GM23248 (cell line): Measurements from ENCODE around the gene CNGB1. TPM values are rescaled to one million over a fixed set of nuclear protein-coding genes. Genes with fewer than 3 reads are reported as not detected.

ENCODE experiments used
- DNase-seq: peaks from one replicate; pipeline ENCODE4 v3.0.0-alpha.2; 2015
- H2AFZ ChIP-seq: fragments of 200-600 bp; sonication (generic); 2 replicates; pipeline ENCODE4 v1.6.1; 2016; ENCODE audit warnings: antibody characterized with exemption
- H3F3A ChIP-seq: fragments of 200-600 bp; sonication (generic); 2 replicates; pipeline ENCODE4 v1.6.1; 2016; ENCODE audit warnings: mild to moderate bottlenecking, antibody characterized with exemption, mixed run types; ENCODE audit not compliant: insufficient read depth
- H3K27ac ChIP-seq: fragments of 200-600 bp; sonication (generic); 2 replicates; pipeline ENCODE4 v1.5.1; 2016; ENCODE audit warnings: mild to moderate bottlenecking
- H3K27me3 ChIP-seq: fragments of 200-600 bp; sonication (generic); replicated peaks from 2 replicates; pipeline ENCODE4 v1.6.1; 2016; ENCODE audit warnings: mild to moderate bottlenecking; ENCODE audit not compliant: insufficient read depth
- H3K36me3 ChIP-seq: fragments of 200-600 bp; sonication (generic); 2 replicates; pipeline ENCODE4 v1.6.1; 2016; ENCODE audit warnings: low read depth, mild to moderate bottlenecking
- H3K4me1 ChIP-seq: fragments of 200-600 bp; sonication (generic); 2 replicates; pipeline ENCODE4 v1.6.1; 2016; ENCODE audit warnings: mild to moderate bottlenecking; ENCODE audit not compliant: insufficient read depth
- H3K4me2 ChIP-seq: fragments of 200-600 bp; sonication (generic); one replicate; pipeline ENCODE4 v1.6.1; 2016; ENCODE audit warnings: mild to moderate bottlenecking; ENCODE audit not compliant: unreplicated experiment
- H3K4me3 ChIP-seq: fragments of 200-600 bp; sonication (generic); 2 replicates; pipeline ENCODE4 v1.5.1; 2016; ENCODE audit warnings: mild to moderate bottlenecking
- H3K79me2 ChIP-seq: fragments of 200-600 bp; sonication (generic); 2 replicates; pipeline ENCODE4 v1.6.1; 2016; ENCODE audit warnings: mild to moderate bottlenecking; ENCODE audit not compliant: insufficient read depth
- H3K9ac ChIP-seq: fragments of 200-600 bp; sonication (generic); 2 replicates; pipeline ENCODE4 v1.6.1; 2016; ENCODE audit warnings: mild to moderate bottlenecking
- H3K9me2 ChIP-seq: fragments of 200-600 bp; sonication (generic); 2 replicates; pipeline ENCODE4 v1.6.1; 2016; ENCODE audit warnings: mixed run types, mild to moderate bottlenecking, moderate library complexity; ENCODE audit not compliant: insufficient read depth
- H3K9me3 ChIP-seq: fragments of 200-600 bp; sonication (generic); one replicate; pipeline ENCODE4 v1.6.1; 2017; ENCODE audit warnings: low read depth
- H4K20me1 ChIP-seq: fragments of 200-600 bp; sonication (generic); 2 replicates; pipeline ENCODE4 v1.6.0; 2016; ENCODE audit not compliant: insufficient read depth
- EZH2 ChIP-seq: fragments of 200-600 bp; sonication (generic); IDR thresholded peaks from 2 replicates; pipeline ENCODE4 v1.6.1; 2018; ENCODE audit warnings: antibody characterized with exemption, mild to moderate bottlenecking; ENCODE audit not compliant: insufficient read depth, poor library complexity, severe bottlenecking
- EZH2phosphoT487 ChIP-seq: fragments of 200-600 bp; sonication (generic); IDR thresholded peaks from 2 replicates; pipeline ENCODE4 v1.6.1; 2018; ENCODE audit warnings: antibody characterized with exemption, moderate library complexity, mild to moderate bottlenecking, low read depth; ENCODE audit not compliant: insufficient read depth
- WGBS, 2 experiments: methylation state at CpG; one replicate each; pipeline ENCODE4 v1.1.6; 2015 to 2017; ENCODE audit warnings: low lambda C conversion rate in 2 of 2, low coverage in 1 of 2; ENCODE audit errors: missing lambda C conversion rate in 2 of 2; 5-methylcytosine and 5-hydroxymethylcytosine counted together
- in situ Hi-C: fragments of 300-500 bp; cut with MboI; formaldehyde crosslinking; loops from 2 replicates; pipeline ENCODE4 v1.15.0; 2020
- polyA plus RNA-seq: library from polyadenylated mRNA; unstranded; fragments of >200 nt; fragmentation: Nextera tagmentation; extraction: Ambion mirVana; gene quantifications from 2 replicates; pipeline ENCODE4 v1.2.1, GENCODE V29; 2016
- total RNA-seq: library from RNA; depleted of rRNA; stranded (reverse); fragments of >200 nt; shearing (Covaris generic); gene quantifications from 2 replicates; pipeline ENCODE4 v1.2.3, GENCODE V29; 2014

The CNGB1 gene
- total and polyA plus RNA-seq, 2 experiments from 2014 or later, result not detected

DNA sequence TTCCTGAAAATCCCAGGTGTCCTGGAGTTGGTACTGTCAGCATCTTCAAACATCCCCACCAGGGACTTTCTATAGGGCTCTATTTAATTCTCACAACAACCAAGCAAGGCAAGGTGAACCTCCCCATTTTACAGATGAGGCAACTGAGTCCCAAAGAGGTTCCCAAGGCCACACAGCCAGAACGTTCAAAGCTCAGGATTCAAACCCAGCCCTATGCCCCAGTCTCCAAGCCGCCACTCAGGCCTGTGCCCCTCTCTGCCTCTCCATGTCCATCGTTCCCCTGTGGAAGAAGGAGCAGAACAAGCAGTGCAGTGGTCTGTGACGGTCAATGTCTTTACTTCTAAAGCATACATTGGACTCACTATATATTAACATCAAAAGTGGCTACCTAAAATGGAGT, 23.4 kb upstream of the CNGB1 start:
- Histone ChIP-seq H4K20me1 (no peaks in the 10 kb centered on the region), H3K4me2 (no peak overlapping the region), H3F3A (peaks cover 7% of the 10 kb centered on the region), H3K4me3 (no peak overlapping the region), H3K36me3 (no peaks in the 10 kb centered on the region; the same call in 1 of the 2 replicates), H3K9me3 (no peaks in the 10 kb centered on the region), H2AFZ (no peak overlapping the region), H3K9ac (no peak overlapping the region), H3K27ac (no peak overlapping the region), H3K27me3 (no peaks in the 10 kb centered on the region), H3K79me2 (no peaks in the 10 kb centered on the region), H3K4me1 (peaks cover 9% of the 10 kb centered on the region), H3K9me2 (no peaks in the 10 kb centered on the region)
- no peak for TF ChIP-seq EZH2phosphoT487
- TF ChIP-seq EZH2, result no peak
- 84 to 88% methylated on average over 4 of the region's 4 CpGs for WGBS, 2 experiments
- DNase-seq, result no peak
- in situ Hi-C loops, result no loop called here

DNA sequence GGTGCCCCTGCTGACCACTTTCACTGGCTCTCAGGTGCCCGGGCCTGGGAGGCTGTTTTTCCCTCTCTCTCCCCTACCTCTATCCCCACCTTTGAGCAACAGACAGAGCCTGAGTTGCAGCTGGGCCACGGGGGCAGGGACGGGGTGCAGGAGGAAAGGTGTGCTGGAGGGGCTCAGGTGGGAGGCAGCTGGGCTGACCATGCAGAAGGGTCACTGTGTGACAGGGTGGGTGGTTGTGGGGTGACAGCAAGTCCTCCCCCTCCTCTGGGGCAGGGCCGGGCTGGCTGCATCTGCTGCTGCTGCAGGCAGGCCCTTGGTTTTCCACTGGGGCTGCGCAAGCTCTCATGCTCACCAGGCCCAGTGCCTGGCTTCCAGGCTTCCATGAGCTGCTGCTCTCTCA, 23.0 kb upstream of the CNGB1 start:
- no peak for TF ChIP-seq EZH2phosphoT487
- TF ChIP-seq EZH2, result no peak
- H3K9me3 ChIP-seq, result no peaks in the 10 kb centered on the region
- H3K9ac ChIP-seq, result no peak overlapping the region
- peaks cover 4% of the 10 kb centered on the region; the same call in 1 of the 2 replicates for H3K4me1 ChIP-seq
- H3K27ac ChIP-seq, result no peak overlapping the region
- H3F3A ChIP-seq, result peaks cover 2% of the 10 kb centered on the region; the same call in 1 of the 2 replicates
- in situ Hi-C loops, result no loop called here
- H3K79me2 ChIP-seq, result no peaks in the 10 kb centered on the region
- no peak for DNase-seq
- no peak overlapping the region for H2AFZ ChIP-seq
- H3K4me2 ChIP-seq, result no peak overlapping the region
- H3K4me3 ChIP-seq, result no peak overlapping the region
- H3K9me2 ChIP-seq, result no peaks in the 10 kb centered on the region
- WGBS, 2 experiments, result 94 to 100% methylated on average over 5 of the region's 5 CpGs
- no peaks in the 10 kb centered on the region for H3K27me3 ChIP-seq
- H4K20me1 ChIP-seq, result no peaks in the 10 kb centered on the region
- H3K36me3 ChIP-seq, result no peaks in the 10 kb centered on the region; the same call in 1 of the 2 replicates

DNA sequence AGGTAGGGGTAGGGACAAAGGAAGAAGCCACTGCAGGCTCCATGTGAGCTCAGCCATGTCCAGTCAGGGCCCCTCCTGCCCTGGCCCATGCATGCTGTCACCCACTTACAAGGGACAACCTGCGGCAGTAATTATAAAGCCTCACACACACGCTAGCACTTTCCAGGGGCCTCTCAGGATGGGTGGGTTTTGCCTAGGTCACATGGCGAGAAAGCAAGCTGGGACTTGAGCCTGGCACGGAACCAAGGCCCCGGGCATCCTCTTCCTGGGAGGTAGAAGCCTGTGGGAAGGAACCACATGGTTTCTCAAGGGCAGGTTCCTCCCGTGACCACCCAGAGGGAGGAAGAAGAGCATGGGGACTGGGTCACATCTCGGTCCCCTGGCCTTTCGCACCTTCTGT, 22.5 kb upstream of the CNGB1 start:
- H3K36me3 ChIP-seq, result no peaks in the 10 kb centered on the region; the same call in 1 of the 2 replicates
- H3K27me3 ChIP-seq, result no peaks in the 10 kb centered on the region
- TF ChIP-seq EZH2 (no peak), EZH2phosphoT487 (no peak)
- H3K27ac ChIP-seq, result no peak overlapping the region
- DNase-seq, result no peak
- no peak overlapping the region for H3K9ac ChIP-seq
- H3K9me2 ChIP-seq, result no peaks in the 10 kb centered on the region
- H3K4me3 ChIP-seq, result no peak overlapping the region
- in situ Hi-C loops, result no loop called here
- no peak overlapping the region for H3K4me2 ChIP-seq
- no peaks in the 10 kb centered on the region for H3K9me3 ChIP-seq
- 87 to 90% methylated on average over 8 of the region's 8 CpGs for WGBS, 2 experiments
- no peaks in the 10 kb centered on the region for H3K4me1 ChIP-seq
- H2AFZ ChIP-seq, result no peak overlapping the region
- H3K79me2 ChIP-seq, result no peaks in the 10 kb centered on the region
- no peaks in the 10 kb centered on the region for H4K20me1 ChIP-seq
- no peaks in the 10 kb centered on the region for H3F3A ChIP-seq

- in situ Hi-C loops, result no loop called here
- H3K36me3 ChIP-seq, result no peaks in the 10 kb centered on the region; the same call in 1 of the 2 replicates
- no peaks in the 10 kb centered on the region for H3F3A ChIP-seq
- no peak for DNase-seq
- no peaks in the 10 kb centered on the region for H3K79me2 ChIP-seq
- no peaks in the 10 kb centered on the region for H3K9me2 ChIP-seq
- WGBS, 2 experiments, result 85 to 88% methylated on average over 6 of the region's 6 CpGs
- H3K9me3 ChIP-seq, result no peaks in the 10 kb centered on the region
- H3K4me1 ChIP-seq, result no peaks in the 10 kb centered on the region
- H3K4me3 ChIP-seq, result no peak overlapping the region
- TF ChIP-seq EZH2 (no peak), EZH2phosphoT487 (no peak)
- H3K9ac ChIP-seq, result no peak overlapping the region
- H3K27me3 ChIP-seq, result no peaks in the 10 kb centered on the region
- H3K27ac ChIP-seq, result no peak overlapping the region
- H3K4me2 ChIP-seq, result no peak overlapping the region
- H2AFZ ChIP-seq, result no peak overlapping the region
- H4K20me1 ChIP-seq, result no peaks in the 10 kb centered on the region
Observed at GRCh38 chr16:57992084-57992483, 21.2 kb upstream of the CNGB1 start.
